SK-N-SH (cell line): ENCODE data around the gene MBP. TPM values are rescaled to one million over a fixed set of nuclear protein-coding genes. Genes with fewer than 3 reads are reported as not detected.

Experiments used
- CTCF ChIA-PET: fragments of 300-600, 350-600 bp; formaldehyde crosslinking; extraction: SDS; loops from one replicate; lab custom pipeline; 2021; lab: Yijun Ruan, JAX
- POLR2A ChIA-PET: fragments of 350-600 bp; sonication (Branson Sonifier 250); formaldehyde crosslinking; extraction: SDS; loops from one replicate; lab custom pipeline; 2020; ENCODE audit warnings: antibody characterized with exemption, inconsistent platforms; lab: Yijun Ruan, JAX
- DNase-seq: peaks from one replicate; pipeline ENCODE4 v3.0.0; 2012
- H2AFZ ChIP-seq: fragments of 200-600 bp; sonication (generic); 2 replicates; pipeline ENCODE4 v1.8.1; 2016; ENCODE audit warnings: antibody characterized with exemption, mild to moderate bottlenecking, low read depth
- H3F3A ChIP-seq: fragments of 200-600 bp; sonication (generic); replicated peaks from 2 replicates; pipeline ENCODE3; 2016; ENCODE audit warnings: antibody characterized with exemption, mild to moderate bottlenecking; ENCODE audit not compliant: insufficient read depth
- H3K27ac ChIP-seq, 2 experiments: fragments of 200-500 bp in 1 of 2; fragments of 200-600 bp in 1 of 2; sonication (Bioruptor generic) in 1 of 2; sonication (generic), shearing (Covaris generic) in 1 of 2; 2 replicates each; pipeline versions ENCODE4 v1.5.1 to v1.6.1; 2014 to 2016; ENCODE audit warnings: low read depth in 2 of 2, inconsistent platforms in 1 of 2, low read length in 1 of 2, mild to moderate bottlenecking in 1 of 2, mixed read lengths in 1 of 2
- H3K27me3 ChIP-seq: fragments of 200-600 bp; sonication (generic), shearing (Covaris generic); 2 replicates; pipeline ENCODE4 v1.6.1; 2016; ENCODE audit warnings: mixed run types; ENCODE audit not compliant: insufficient read depth
- H3K36me3 ChIP-seq, 2 experiments: fragments of 200-500 bp in 1 of 2; fragments of 200-600 bp in 1 of 2; sonication (Bioruptor generic) in 1 of 2; sonication (generic) in 1 of 2; replicated peaks in 1 of 2; 2 replicates each; pipeline versions ENCODE3 to v1.5.1; 2014 to 2016; ENCODE audit warnings: low read length in 1 of 2, mild to moderate bottlenecking in 1 of 2; ENCODE audit not compliant: insufficient read depth in 2 of 2, control insufficient read depth in 1 of 2
- H3K4me1 ChIP-seq, 2 experiments: fragments of 200-500 bp in 1 of 2; fragments of 200-600 bp in 1 of 2; sonication (Bioruptor generic) in 1 of 2; sonication (generic), shearing (Covaris generic) in 1 of 2; 2 replicates each; pipeline versions ENCODE4 v1.5.1 to v1.6.1; 2014 to 2016; ENCODE audit warnings: low read depth in 1 of 2, low read length in 1 of 2, mixed run types in 1 of 2; ENCODE audit not compliant: insufficient read depth in 2 of 2, control insufficient read depth in 1 of 2
- H3K4me2 ChIP-seq: fragments of 200-600 bp; sonication (generic), shearing (Covaris generic); 2 replicates; pipeline ENCODE4 v1.6.1; 2017; ENCODE audit warnings: mixed run types
- H3K4me3 ChIP-seq, 2 experiments: fragments of 200-500 bp in 1 of 2; fragments of 200-600 bp in 1 of 2; sonication (Bioruptor generic) in 1 of 2; sonication (generic), shearing (Covaris generic) in 1 of 2; 2 replicates each; pipeline versions ENCODE4 v1.5.1 to v1.8.1; 2014 to 2016; ENCODE audit warnings: low read depth in 2 of 2, inconsistent platforms in 1 of 2, low read length in 1 of 2, mild to moderate bottlenecking in 1 of 2, mixed read lengths in 1 of 2, moderate library complexity in 1 of 2
- H3K79me2 ChIP-seq: fragments of 200-600 bp; sonication (generic); 2 replicates; pipeline ENCODE4 v1.8.1; 2017; ENCODE audit warnings: mild to moderate bottlenecking; ENCODE audit not compliant: insufficient read depth
- H3K9ac ChIP-seq: fragments of 200-600 bp; sonication (generic); 2 replicates; pipeline ENCODE4 v1.6.1; 2017; ENCODE audit warnings: mixed run types
- H3K9me2 ChIP-seq: fragments of 200-600 bp; sonication (generic); 2 replicates; pipeline ENCODE4 v1.6.1; 2017; ENCODE audit warnings: mixed run types
- H3K9me3 ChIP-seq: fragments of 200-600 bp; sonication (generic); 2 replicates; pipeline ENCODE4 v1.6.1; 2017; ENCODE audit warnings: mixed run types, mild to moderate bottlenecking, moderate library complexity
- H4K20me1 ChIP-seq: fragments of 200-600 bp; sonication (generic); 2 replicates; pipeline ENCODE4 v1.6.1; 2017; ENCODE audit warnings: mild to moderate bottlenecking, mixed run types; ENCODE audit not compliant: insufficient read depth
- CTCF ChIP-seq: fragments of 200-600 bp; sonication (generic); IDR thresholded peaks from 2 replicates; pipeline ENCODE4 v1.6.1; 2017; ENCODE audit warnings: antibody characterized with exemption, mild to moderate bottlenecking, moderate library complexity
- EZH2phosphoT487 ChIP-seq: fragments of 200-600 bp; sonication (generic); IDR thresholded peaks from 2 replicates; pipeline ENCODE4 v1.6.1; 2017; ENCODE audit warnings: low read depth, mixed run types, mild to moderate bottlenecking, antibody characterized with exemption, moderate library complexity, borderline replicate concordance
- FOSL2 ChIP-seq: IDR thresholded peaks from 2 replicates; pipeline ENCODE4 v1.4.0; 2012; ENCODE audit warnings: low read depth, mild to moderate bottlenecking, moderate library complexity, borderline replicate concordance
- FOXJ3 ChIP-seq: sonication (generic); formaldehyde crosslinking; IDR thresholded peaks from 2 replicates; pipeline ENCODE4 v1.5.1; 2020; ENCODE audit warnings: mild to moderate bottlenecking, missing genetic modification reagents
- MEF2A ChIP-seq: IDR thresholded peaks from 2 replicates; pipeline ENCODE4 v1.4.0; 2012; ENCODE audit warnings: low read depth, borderline replicate concordance
- RAD21 ChIP-seq: IDR thresholded peaks from 2 replicates; pipeline ENCODE4 v1.6.1; 2012; ENCODE audit warnings: mild to moderate bottlenecking, low read length
- RFX5 ChIP-seq: IDR thresholded peaks from 2 replicates; pipeline ENCODE4 v1.6.1; 2012; ENCODE audit warnings: mild to moderate bottlenecking, improper control_type of control experiment, low read length
- RXRA ChIP-seq: IDR thresholded peaks from 2 replicates; pipeline ENCODE4 v1.4.0; 2012; ENCODE audit warnings: low read depth, mild to moderate bottlenecking, borderline replicate concordance
- SIN3A ChIP-seq: IDR thresholded peaks from 2 replicates; pipeline ENCODE4 v1.6.1; 2012; ENCODE audit warnings: low read depth, mild to moderate bottlenecking, low read length, moderate library complexity, borderline replicate concordance
- SMC3 ChIP-seq: IDR thresholded peaks from 2 replicates; pipeline ENCODE4 v1.6.1; 2012; ENCODE audit warnings: low read depth, low read length, improper control_type of control experiment
- TAF1 ChIP-seq: IDR thresholded peaks from 2 replicates; pipeline ENCODE4 v1.6.1; 2012; ENCODE audit warnings: low read depth, mild to moderate bottlenecking, low read length, moderate library complexity, borderline replicate concordance
- TEAD4 ChIP-seq: IDR thresholded peaks from 2 replicates; pipeline ENCODE4 v1.4.0; 2012; ENCODE audit warnings: mild to moderate bottlenecking, borderline replicate concordance; ENCODE audit not compliant: insufficient read depth
- YY1 ChIP-seq: IDR thresholded peaks from 2 replicates; pipeline ENCODE4 v1.4.0; 2012; ENCODE audit warnings: low read depth, mild to moderate bottlenecking
- WGBS: methylation state at CpG from one replicate; pipeline ENCODE4 v1.1.6; 2017; ENCODE audit warnings: low lambda C conversion rate; 5-methylcytosine and 5-hydroxymethylcytosine counted together
- polyA plus RNA-seq, 3 experiments: library from polyadenylated mRNA; depleted of rRNA; stranded (reverse); fragments of >200 nt; gene quantifications; 2 replicates each; pipeline ENCODE4 v1.2.3, GENCODE V29; 2012
- TF ChIP-seq, protein P1 (sequence below): fragments of 150-350 bp; IDR thresholded peaks from 2 replicates; pipeline ENCODE4 v1.6.1; 2017; ENCODE audit warnings: antibody characterized with exemption, low read length, low read depth, borderline replicate concordance
- TF ChIP-seq, protein P2 (sequence below): fragments of 150-350 bp; IDR thresholded peaks from 2 replicates; pipeline ENCODE4 v1.6.1; 2016; ENCODE audit warnings: mild to moderate bottlenecking, low read depth, low read length
- TF ChIP-seq, protein P3 (sequence below): IDR thresholded peaks from 2 replicates; pipeline ENCODE4 v1.4.0; 2012; ENCODE audit warnings: low read depth, borderline replicate concordance

MBP gene
- polyA plus RNA-seq, 1 of the 3 experiments (the other 2 are of a cell fraction) = 1.6 TPM

DNA sequence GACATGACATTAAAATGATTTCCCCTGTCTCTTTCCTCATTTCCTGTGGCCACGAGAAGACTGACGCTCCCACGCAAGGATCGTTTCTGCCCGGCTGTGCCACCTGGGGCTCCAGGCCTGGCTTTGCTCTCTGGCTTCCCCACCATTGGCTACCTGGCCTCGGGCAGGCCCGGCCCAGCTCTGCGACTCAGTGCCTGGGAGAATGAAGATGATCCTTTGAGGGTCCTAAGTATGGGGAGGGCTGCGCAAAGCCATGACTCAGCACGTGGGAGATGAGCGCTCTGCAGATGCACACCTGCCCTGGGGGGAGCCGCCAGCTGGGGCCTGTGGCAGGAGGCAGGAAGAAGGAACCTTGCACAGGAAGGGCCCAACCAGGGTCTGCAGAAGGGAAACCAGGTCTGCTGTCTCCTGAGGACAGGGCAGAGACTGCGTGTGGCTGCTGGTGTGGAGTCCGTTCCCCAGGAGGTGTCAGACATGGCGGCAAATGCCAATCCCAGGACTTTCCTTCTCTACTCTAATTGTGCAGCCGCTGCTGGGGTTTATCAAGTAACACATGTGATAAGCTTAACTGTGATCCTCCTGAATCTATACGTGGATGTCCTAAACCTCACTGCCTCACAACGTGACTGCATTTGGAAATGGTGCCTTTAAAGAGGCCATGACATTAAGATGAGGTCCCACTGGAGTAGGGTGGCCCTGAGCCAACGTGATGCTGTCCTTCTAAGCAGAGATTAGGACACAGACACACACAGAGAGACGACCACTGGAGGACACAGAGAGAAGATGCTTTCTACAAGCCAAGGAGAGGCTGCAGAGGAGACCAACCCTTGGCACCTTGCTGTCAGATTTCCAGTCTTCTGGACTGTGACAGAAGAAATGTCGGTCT lies 32.9 kb downstream of the MBP start (continued):
- TF ChIP-seq MEF2A = no peak
- TF ChIP-seq, protein P1, sequence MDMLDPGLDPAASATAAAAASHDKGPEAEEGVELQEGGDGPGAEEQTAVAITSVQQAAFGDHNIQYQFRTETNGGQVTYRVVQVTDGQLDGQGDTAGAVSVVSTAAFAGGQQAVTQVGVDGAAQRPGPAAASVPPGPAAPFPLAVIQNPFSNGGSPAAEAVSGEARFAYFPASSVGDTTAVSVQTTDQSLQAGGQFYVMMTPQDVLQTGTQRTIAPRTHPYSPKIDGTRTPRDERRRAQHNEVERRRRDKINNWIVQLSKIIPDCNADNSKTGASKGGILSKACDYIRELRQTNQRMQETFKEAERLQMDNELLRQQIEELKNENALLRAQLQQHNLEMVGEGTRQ = no peak
- TF ChIP-seq TEAD4 = no peak
- TF ChIP-seq, protein P2, sequence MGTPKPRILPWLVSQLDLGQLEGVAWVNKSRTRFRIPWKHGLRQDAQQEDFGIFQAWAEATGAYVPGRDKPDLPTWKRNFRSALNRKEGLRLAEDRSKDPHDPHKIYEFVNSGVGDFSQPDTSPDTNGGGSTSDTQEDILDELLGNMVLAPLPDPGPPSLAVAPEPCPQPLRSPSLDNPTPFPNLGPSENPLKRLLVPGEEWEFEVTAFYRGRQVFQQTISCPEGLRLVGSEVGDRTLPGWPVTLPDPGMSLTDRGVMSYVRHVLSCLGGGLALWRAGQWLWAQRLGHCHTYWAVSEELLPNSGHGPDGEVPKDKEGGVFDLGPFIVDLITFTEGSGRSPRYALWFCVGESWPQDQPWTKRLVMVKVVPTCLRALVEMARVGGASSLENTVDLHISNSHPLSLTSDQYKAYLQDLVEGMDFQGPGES = no peak
- TF ChIP-seq FOXJ3 (CRISPR knock-in tag) = no peak

DNA sequence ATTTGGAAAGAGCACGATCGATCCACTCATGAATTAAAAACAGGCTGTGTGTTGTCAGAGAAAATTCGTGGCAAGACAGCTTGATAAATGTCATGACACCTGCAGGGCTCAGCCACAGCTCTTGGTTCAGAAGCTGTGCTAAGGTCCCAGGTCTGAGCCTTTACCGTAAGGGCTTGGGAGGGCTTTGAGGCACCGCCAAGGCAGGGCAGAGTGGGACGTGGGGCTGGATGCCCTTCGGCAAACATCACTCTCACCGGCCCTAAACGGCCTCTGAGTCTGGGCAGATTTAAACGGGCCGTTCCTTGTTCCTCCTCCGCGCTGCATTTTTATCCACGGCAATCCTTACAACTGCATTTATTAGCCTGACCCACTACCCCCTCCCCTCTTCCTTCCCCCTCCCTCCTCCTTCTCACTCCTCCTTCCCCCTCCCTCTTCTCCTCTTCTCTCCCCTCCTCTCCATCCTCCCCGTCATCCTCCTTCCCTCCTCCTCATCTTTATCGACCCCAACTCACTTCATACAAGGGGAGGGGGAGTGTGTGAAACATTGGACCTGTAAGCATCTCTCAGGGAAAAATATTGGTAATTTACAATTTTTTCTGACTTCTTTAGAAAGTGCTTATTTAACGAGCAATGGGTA lies 33.9 kb downstream of the MBP start:
- TF ChIP-seq SIN3A (no peak), FOXJ3 (CRISPR knock-in tag) (no peak), RFX5 (no peak), TEAD4 (no peak)
- Histone ChIP-seq H3K4me3 (no peak overlapping the region), H3K9me2 (no peaks in the 10 kb centered on the region), H3K27ac (no peak overlapping the region), H3F3A (peaks cover 30% of the 10 kb centered on the region), H2AFZ (peak overlapping the region; percentile 53; the same call in 1 of the 2 replicates), H3K4me2 (no peak overlapping the region), H3K36me3 (no peaks in the 10 kb centered on the region), H3K79me2 (no peaks in the 10 kb centered on the region), H3K4me1 (peaks cover 30 to 47% of the 10 kb centered on the region in 2 experiments), H4K20me1 (no peaks in the 10 kb centered on the region), H3K27me3 (no peaks in the 10 kb centered on the region), H3K9me3 (no peaks in the 10 kb centered on the region), H3K9ac (no peak overlapping the region)
- POLR2A ChIA-PET = no interaction called here
- CTCF ChIA-PET = no interaction called here
- DNase-seq = no peak
- 63% methylated on average over 14 of the region's 17 CpGs for WGBS

- Histone ChIP-seq H4K20me1 (no peaks in the 10 kb centered on the region), H2AFZ (peak overlapping the region; percentile 53; the same call in 1 of the 2 replicates), H3K9ac (no peak overlapping the region), H3K4me3 (no peak overlapping the region), H3K4me1 (peaks cover 23 to 41% of the 10 kb centered on the region in 2 experiments), H3K27me3 (no peaks in the 10 kb centered on the region), H3K9me3 (no peaks in the 10 kb centered on the region), H3K79me2 (no peaks in the 10 kb centered on the region), H3K27ac (no peak overlapping the region), H3F3A (peaks cover 25% of the 10 kb centered on the region), H3K4me2 (no peak overlapping the region), H3K36me3 (no peaks in the 10 kb centered on the region), H3K9me2 (no peaks in the 10 kb centered on the region)
- no peak for DNase-seq
- 65% methylated on average over 2 of the region's 2 CpGs for WGBS
- POLR2A ChIA-PET = no interaction called here
- CTCF ChIA-PET = interaction anchor here (1.2 to 1.4 kb wide), 2 partner anchors 14 to 99 kb away, joined by 3 read pairs; no protein-coding TSS in a partner anchor
- TF ChIP-seq FOXJ3 (CRISPR knock-in tag) = no peak
- no peak for TF ChIP-seq RXRA
- TF ChIP-seq, protein P2 = no peak
- TF ChIP-seq TAF1 = no peak
- no peak for TF ChIP-seq EZH2phosphoT487
- TF ChIP-seq, protein P3, sequence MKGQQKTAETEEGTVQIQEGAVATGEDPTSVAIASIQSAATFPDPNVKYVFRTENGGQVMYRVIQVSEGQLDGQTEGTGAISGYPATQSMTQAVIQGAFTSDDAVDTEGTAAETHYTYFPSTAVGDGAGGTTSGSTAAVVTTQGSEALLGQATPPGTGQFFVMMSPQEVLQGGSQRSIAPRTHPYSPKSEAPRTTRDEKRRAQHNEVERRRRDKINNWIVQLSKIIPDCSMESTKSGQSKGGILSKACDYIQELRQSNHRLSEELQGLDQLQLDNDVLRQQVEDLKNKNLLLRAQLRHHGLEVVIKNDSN = no peak
- no peak for TF ChIP-seq YY1
- TF ChIP-seq RAD21 = no peak
- TF ChIP-seq CTCF = no peak
- TF ChIP-seq SMC3 = no peak
- no peak for TF ChIP-seq FOSL2
Observed at GRCh38 chr18:77098029-77098428, 34.6 kb downstream of the MBP start.
